ENCODE measurements around the gene SALL3.
A peak's percentile ranks its signal among the peaks of the same experiment; 100 is the strongest.

SALL3 gene

DNA sequence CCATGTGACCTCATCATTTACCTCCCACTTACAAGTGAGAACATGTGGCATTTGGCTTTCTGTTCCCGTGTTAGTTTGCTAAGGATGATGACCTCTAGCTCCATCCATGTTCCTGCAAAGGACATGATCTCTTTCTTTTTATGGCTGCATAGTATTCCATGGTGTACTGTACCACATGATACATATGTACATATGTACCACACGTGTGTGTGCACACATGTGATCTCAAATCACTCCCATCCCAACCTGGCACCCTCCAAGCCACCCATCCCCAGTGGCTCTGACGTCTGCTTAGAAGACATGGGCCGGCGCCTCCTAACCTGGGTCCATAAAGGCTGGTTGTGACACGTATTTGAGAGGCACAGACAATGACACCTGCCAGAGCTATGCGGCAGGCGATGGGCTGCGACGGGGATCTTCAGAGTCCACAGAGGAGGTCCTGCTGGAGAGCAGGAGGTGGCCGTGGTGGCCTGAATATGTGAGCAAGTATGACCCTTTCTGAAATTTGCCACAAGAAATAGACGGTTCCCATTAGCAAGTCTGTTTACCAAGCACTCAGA is 8.8 kb upstream of the SALL3 start:
- TF ChIP-seq CTCF (IDR thresholded peaks at IDR 0.05; ENCODE audit: control insufficient read depth, extremely low read depth, insufficient read depth) = no peak
- H3K4me3 ChIP-seq (ENCODE audit: low read depth, low read length) = no peak overlapping the region
- DNase-seq (ENCODE audit: low read depth) = no peak

- H3K4me3 ChIP-seq (ENCODE audit: low read depth, low read length) = no peak overlapping the region
Measured at GRCh38 chr18:78971511-78972245, 7.9 kb upstream of the SALL3 start.

DNA sequence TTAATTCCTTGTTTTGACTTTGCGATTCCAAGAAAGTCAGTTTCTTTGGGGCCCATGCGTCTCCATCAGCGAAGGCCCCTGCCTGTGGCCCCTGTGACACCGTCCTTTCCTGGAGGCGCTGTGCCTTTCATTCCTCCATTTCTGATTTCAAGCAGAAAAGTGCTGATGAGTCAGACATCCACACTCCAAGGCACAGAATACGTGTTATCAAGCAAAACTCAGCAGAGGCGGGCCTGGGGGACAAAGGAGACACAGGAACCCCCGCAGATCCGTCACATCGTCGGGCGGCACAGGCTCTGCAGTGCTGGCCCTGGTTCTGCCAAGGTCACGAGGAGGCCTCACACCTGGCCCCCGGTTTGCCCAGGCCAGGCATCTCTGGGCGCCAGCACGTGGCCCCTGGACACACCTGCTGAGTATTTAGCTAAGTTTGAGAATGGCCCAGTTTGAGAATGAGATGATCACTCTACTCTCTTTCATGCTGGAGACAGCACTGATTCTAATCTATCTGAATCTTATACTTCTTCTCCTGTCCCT is 7.2 kb upstream of the SALL3 start:
- H3K4me3 ChIP-seq (ENCODE audit: low read depth, low read length) = no peak overlapping the region
- no peak for TF ChIP-seq CTCF (IDR thresholded peaks at IDR 0.05; ENCODE audit: control insufficient read depth, extremely low read depth, insufficient read depth)
- DNase-seq (ENCODE audit: low read depth) = no peak

More at GRCh38 chr18:78971511-78972245, 7.9 kb upstream of the SALL3 start:
- no peak for TF ChIP-seq CTCF (IDR thresholded peaks at IDR 0.05; ENCODE audit: control insufficient read depth, extremely low read depth, insufficient read depth)
- DNase-seq (ENCODE audit: low read depth) = no peak

- DNase-seq (ENCODE audit: low read depth) = no peak
- no peak overlapping the region for H3K4me3 ChIP-seq (ENCODE audit: low read depth, low read length)
- no peak for TF ChIP-seq CTCF (IDR thresholded peaks at IDR 0.05; ENCODE audit: control insufficient read depth, extremely low read depth, insufficient read depth)
Measured at GRCh38 chr18:78972930-78973331, 6.7 kb upstream of the SALL3 start.

DNA sequence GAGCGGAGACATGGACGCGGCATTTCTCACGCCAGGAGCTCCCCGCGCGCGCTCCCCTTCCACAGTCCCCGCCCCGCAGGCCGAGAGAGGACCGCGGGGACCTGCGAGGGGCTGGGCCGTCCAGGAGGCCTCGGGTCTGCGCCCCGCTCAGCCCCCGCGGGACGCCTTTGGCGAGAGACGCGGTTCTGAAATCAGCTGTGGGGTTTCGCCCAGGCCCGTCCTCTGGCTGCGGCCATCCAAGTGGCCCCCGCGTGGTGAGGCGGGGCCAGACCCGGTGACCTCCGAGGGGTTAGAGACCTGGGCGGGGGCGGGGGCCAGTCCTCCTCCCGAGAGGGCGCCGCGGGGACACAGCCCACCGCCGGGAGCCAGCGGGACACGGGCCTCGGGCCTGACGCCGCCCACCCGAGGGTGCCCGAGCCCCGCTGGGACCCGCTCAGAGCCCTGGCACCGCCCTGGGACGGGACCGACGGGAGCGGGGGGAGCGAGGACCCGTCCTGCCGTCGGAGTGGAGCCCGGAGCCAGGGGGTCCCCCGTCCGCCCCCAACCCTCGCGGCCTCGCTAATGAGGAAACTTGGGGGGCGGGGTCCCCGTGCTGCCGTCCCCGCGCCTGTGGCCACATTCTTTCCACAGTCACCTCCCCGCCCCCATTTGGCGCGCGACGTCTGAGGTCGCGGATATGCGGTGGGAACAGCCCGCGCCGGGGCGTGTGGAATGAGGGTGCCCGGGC is 6.1 kb upstream of the SALL3 start:
- H3K4me3 ChIP-seq (ENCODE audit: low read depth, low read length) = no peak overlapping the region; the same call in 1 of the 2 replicates
- DNase-seq (ENCODE audit: low read depth) = no peak
- no peak for TF ChIP-seq CTCF (IDR thresholded peaks at IDR 0.05; ENCODE audit: control insufficient read depth, extremely low read depth, insufficient read depth)

GRCh38 chr18:78974115-78974761 is 5.4 kb upstream of the SALL3 start:
- H3K4me3 ChIP-seq (ENCODE audit: low read depth, low read length) = peak overlapping the region; percentile 30; the same call in 1 of the 2 replicates
- TF ChIP-seq CTCF (IDR thresholded peaks at IDR 0.05; ENCODE audit: control insufficient read depth, extremely low read depth, insufficient read depth) = no peak
- no peak for DNase-seq (ENCODE audit: low read depth)

Measured in LNCaP clone FGC (cell line).